HG03460 (cell line): ENCODE results near the gene IFI27L1.

Experiments used
- ATAC-seq: cut with Tn5 transposase; IDR thresholded peaks from one replicate; pipeline ENCODE4 v1.9.1; 2021; ENCODE audit not compliant: unreplicated experiment

IFI27L1 gene

DNA sequence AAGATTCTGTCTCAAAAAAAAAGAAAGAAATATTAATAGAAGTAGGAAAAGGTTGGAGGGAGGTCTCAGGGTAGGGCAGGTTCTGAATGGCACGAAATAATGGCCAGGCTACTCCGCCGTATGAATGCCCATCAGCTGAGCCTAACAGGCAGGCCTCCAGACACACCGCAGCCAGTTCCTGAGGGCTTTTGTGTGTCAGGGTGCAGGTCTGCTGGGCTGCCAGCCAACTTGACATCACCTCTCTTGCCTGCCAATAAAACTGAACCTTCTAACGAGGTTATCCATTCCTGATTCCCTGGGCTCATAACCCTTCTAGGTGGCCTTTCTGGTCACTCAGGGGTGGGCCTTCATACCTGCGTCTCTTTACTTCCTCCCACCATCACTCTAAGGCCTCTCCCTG lies 32.4 kb downstream of the IFI27L1 start:
- ATAC-seq: no peak

- no peak for ATAC-seq
Observed at GRCh38 chr14:94113908-94114588, 32.9 kb downstream of the IFI27L1 start.

- no peak for ATAC-seq
Observed at GRCh38 chr14:94114589-94115057, 33.5 kb downstream of the IFI27L1 start.

DNA sequence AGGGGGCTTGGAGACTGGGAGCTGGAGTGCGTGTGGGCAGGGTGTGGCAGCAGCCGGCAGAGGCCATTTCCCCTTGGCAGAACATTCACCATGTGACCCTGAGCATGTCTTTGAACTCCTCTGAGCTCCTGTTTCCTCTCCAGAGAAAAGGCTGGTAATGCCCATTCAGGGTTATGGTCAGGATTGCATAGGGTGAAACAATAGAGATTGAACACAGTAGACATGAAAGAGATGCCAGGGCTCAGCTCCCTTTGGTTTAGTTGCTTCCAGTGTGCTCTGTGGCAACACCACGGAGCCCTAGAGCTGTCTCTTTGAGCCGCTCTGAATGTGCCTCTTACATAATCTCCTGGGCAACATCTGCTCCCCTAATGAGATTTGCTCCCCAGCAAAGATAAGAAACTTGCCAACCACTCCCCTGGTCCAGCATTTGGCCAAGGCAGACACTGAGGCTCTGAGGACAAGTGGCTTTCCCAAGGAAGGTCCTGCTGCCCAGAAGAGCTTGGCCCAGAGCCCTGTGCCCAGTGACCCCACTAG lies 34.0 kb downstream of the IFI27L1 start:
- ATAC-seq: no peak

- ATAC-seq: no peak
Observed at GRCh38 chr14:94115631-94116030, 34.5 kb downstream of the IFI27L1 start.

GRCh38 chr14:94116701-94117100 lies 35.6 kb downstream of the IFI27L1 start:
- ATAC-seq: no peak

DNA sequence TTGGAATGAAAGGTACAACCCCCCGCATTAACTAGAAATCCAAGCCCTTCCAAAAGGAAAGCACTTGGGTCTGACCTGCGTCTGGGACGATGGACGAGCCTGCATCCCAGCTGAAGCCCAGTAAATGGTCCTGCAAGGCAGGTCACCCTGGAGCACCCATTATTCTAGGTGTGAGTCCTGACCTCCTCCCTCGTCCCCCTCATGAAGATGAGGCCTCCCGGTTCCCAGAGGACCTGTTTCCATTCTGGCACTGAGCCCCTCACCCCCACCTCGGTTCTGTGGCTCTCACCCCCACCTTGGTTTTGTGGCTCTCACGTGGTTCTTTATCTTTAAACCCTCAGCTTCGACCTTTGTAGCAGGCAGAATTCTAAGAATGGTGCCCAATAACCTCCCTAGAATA lies 36.7 kb downstream of the IFI27L1 start:
- no peak for ATAC-seq

DNA sequence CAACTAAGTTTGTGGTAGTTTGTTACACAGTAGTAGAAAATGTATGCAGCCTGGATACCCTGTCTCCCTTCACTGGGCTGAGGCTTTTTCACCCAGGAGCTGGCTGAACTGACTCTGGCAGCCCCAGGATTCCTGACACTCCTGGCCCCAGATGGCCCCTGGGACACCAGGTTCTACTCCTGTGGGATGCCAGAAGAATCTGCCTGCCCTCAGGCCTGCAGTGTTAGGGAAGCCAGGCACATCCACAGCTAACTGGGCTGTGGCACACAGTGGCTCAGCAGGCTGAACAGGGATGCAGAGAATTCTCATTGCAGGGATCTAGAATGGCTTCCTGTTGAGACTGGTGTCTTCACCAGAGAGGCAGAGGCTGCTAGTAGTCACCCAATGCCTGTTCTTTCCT lies 38.0 kb downstream of the IFI27L1 start:
- ATAC-seq: no peak

GRCh38 chr14:94120667-94121340 lies 39.7 kb downstream of the IFI27L1 start:
- ATAC-seq: no peak

DNA sequence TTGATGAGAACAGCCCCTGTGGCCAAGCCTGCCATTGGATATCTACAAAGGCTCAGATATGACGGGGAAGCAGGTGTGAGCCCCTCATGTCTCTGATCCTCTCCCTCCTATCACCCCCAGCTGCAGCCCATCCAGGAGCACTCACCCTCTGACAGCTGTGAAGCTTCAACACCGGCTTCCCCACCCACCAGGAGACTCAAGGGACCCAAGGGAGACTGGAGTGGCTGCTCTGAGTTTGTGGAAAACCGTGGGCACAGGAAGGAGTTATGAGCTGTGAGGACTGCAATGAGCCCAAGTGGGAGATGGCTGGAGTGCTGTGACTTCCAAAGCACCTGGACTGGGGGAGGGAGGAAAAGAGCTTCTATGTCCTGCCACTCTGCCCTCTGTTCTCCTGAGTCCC lies 40.4 kb downstream of the IFI27L1 start:
- ATAC-seq: no peak

- no peak for ATAC-seq
Observed at GRCh38 chr14:94122438-94122837, 41.3 kb downstream of the IFI27L1 start.

DNA sequence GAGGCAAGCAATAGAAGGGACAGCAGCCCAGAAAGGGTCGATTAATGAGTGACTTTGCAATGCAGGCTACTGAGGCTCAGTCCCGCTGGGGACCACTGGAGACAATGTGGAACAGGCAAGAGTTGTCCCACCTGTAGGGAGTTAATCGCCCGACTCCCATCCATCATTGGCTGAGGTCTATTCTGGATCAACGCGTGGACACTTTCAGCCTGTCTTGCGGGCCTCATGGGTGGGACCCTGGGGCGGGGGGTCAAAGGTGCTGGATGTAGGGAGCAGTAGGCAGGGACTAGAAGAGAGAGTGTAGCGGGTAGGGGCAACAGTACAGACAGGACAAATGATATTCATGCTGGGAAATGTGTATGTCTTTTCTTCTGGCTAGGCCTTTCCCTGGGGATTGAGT lies 42.2 kb downstream of the IFI27L1 start:
- ATAC-seq: no peak

DNA sequence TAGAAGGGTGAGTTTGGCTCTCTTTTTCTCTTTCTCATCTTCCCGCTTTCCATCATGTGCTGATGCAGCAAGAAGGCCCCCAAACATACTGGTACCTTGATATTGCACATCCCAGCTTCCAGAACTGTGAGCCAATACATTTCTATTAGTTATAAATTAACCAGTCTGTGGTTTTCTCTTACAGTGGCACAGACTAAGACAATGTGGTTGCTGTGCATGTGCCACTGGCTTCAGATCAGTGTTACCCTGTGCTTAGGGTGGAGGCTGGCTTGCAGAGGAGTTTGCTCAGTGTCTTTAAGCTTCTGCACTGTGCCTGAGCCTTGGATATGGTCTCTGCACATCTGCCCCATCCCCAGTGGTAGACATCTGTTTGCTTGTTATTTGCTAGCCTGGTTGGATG lies 42.8 kb downstream of the IFI27L1 start:
- no peak for ATAC-seq

GRCh38 chr14:94124582-94125377 lies 43.7 kb downstream of the IFI27L1 start:
- no peak for ATAC-seq

DNA sequence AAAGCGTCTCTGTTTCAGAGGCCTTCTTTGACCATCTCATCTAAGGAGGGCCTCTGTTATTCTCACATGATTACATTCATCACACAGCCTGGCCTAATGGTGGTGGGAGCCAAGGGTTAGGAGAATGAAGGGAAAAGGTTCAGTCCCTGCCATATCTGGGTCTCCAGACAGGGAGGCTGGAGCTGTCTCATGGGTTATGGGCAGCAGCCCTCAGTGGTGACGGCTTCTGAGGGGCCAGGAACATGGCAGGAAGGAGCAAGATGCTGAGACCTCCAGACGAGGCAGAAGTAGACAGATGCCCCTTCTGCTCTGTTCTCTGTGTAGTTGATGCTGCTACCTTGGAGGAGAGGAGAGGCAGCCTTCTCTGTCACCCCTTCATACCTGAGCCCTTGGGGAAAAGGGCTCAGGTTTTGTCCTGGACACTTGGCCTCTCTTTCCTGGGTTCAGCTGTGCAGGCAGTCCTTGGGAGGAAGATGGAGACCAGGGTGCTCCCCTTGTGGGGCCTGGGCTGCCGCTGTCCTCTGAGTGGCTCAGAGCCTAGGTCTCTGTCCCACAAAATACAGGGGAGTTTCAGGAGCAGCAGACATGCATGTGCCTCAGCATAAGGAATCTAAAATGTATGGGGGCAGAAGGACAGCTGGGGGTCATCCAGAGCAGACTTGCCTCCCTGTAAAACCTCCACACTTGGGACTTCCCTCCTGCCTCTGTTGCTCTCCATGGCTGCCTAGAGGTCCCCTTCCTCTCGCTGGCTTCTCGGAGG lies 44.7 kb downstream of the IFI27L1 start:
- no peak for ATAC-seq

DNA sequence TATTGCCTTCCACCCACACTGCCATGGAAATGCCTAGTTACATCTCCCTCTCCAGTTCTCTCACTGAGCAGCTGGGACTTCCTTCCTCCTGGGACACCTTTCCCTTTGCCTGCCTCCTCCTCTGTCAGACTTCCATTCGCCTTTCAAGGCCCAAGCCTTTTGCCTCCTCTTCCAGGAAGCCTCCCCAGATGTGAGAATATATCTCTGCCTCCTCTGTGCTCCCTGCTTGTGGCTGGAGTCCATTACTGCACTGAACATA lies 45.2 kb downstream of the IFI27L1 start:
- ATAC-seq: no peak

GRCh38 chr14:94126800-94127199 lies 45.7 kb downstream of the IFI27L1 start:
- no peak for ATAC-seq

DNA sequence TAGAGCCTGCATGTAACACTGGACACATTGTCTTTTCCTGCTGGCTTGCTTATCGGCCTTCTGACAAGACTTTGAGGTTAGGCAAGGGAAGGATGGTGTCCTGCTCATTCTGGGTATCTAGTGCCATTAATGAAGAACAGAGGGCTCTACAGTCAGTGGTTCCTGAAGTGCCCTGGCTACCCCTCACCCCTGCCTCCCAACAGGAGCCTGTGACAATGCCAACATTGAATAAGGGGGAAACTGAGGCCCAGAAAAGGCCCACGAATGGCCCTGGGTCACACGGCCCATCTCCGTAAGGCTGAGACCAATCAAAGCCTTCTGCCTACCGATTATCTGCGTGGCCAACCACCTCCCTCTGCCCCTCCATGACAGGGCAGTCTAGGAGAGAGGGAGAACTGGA lies 46.2 kb downstream of the IFI27L1 start:
- no peak for ATAC-seq

GRCh38 chr14:94128216-94128839 lies 47.2 kb downstream of the IFI27L1 start:
- ATAC-seq: no peak

DNA sequence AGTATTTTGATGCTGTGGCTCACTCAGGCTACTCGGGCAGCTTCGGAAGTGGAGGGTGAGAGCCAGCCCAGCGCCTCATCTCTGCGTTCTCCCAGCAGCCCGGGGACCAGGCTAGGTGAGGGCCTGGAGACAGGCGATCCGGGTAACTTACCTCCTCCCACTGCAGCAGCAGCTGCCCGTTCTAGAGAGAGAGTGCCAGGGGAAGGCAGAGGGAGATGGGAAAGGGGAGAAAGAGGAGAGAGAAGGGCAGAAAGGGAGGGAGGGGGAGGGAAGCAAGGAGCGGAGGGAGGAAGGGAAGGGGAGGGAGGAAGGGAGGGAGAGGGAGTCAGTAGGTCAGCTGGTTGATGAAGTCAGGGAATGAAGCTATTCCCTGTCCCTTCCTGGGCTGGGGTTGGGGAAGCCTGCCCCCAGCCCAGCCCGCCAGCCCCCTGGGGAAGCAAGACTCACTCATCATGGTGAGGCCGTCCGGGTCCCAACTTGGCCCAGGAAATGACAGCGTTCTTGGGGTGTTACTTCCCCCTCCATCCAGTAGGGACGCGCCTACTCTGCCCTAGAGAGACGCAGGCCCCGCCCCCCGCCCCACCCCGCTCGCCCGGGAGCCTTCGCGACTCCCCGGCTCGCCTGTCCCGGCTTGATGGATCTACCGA lies 48.1 kb downstream of the IFI27L1 start, which contains the start of gene IFI27L2:
Gene IFI27L2 (minus strand): TSS at position 494 of the 647 bp plus-strand sequence. CDS start 40 bp downstream, at position 454.
- ATAC-seq: peak; percentile 98
